GM21390 (cell line): ENCODE measurements around the gene KHK.

Experiments
- ATAC-seq: cut with Tn5 transposase; IDR thresholded peaks from one replicate; pipeline ENCODE4 v1.9.1; 2021; ENCODE audit not compliant: unreplicated experiment

Gene KHK

GRCh38 chr2:27086724-27087593 is at the start of gene KHK:
Gene KHK, plus strand, starts transcription at chr2:27086772. Its CDS starts 488 bp downstream, at chr2:27087260.
- ATAC-seq, result peak; percentile 9

- ATAC-seq, result no peak
Observed at GRCh38 chr2:27038012-27038411, 48.6 kb upstream of the KHK start.

DNA sequence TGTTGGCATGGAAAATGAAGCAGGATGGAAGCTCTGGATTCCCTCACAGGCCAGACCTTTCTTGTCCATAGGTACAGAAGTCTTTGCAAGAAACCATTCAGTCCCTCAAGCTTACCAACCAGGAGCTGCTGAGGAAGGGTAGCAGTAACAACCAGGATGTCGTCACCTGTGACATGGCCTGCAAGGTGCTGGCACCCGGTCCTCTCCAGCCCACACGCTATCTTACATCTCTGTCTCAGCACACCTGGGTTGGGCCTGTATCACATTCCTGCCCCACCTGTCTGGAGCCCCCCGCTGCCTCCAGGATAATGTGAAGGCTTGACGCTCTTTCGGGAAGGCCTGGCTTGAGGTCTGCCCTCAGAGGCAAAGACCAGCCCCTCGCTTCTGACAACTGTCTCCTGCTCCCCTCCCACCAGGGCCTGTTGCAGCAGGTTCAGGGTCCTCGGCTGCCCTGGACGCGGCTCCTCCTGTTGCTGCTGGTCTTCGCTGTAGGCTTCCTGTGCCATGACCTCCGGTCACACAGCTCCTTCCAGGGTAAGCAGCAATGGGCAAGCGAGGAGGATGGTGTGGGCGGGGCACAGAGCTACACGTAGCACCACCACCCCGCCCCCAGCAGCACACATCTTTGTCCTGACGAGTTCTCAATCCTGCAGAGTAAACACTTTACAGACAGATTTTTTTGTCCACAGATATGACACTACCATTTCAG is 47.8 kb upstream of the KHK start:
- no peak for ATAC-seq

DNA sequence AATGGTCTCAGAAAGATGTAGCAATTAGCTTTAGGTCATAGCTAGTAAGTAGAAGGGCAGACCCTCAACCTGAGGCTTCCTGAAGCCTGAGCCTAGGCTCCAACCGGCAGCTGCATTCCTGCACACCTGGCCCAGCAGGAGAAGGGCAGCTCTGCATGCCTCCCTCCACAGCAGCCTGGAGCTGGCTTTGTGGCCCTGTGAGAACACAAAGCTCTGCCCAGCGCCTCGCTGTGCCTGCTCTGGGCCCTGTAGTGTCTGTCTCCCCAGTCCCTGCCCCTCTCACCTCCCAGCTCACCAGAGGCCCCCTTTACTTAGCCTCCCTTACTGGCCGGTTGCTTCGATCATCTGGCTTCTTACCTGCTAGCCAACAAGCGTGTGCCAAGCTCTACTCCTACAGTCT is 47.1 kb upstream of the KHK start:
- no peak for ATAC-seq

DNA sequence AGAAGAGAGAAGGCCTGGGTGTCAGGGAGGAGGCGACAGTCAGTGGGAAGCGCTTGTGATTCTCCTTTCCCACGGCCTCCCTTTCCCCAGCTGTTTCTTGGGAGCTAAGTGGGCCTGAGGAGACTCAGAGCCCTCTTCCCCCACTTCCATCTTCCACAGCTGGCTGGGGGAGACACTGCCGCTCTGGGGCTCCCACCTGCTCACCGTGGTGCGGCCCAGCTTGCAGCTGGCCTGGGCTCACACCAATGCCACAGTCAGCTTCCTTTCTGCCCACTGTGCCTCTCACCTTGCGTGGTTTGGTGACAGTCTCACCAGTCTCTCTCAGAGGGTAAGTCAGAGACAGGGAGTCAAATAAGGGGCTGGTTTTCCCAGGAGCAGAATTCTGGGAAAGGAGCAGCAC is 46.7 kb upstream of the KHK start:
- no peak for ATAC-seq

GRCh38 chr2:27040282-27040681 is 46.3 kb upstream of the KHK start:
- no peak for ATAC-seq

DNA sequence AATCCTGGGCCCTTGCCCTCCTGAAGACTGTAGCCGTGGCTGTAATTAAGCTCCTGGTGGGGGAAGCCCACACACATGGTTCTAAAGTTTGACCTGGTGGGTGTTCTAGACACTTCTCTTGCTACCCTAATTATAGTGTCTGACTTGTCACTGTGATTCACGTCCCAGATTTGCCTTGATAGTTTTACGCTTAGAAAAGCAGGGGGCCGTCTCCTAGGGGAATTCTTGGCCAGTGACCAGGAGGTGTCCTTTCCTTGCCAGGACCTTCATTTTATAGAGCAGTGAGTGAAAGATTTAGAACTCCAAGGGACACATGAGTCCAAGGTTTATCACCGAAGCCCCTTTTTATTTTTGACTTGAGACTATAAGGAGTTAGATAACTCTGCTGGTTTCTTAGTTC is 44.8 kb upstream of the KHK start:
- peak; percentile 32 for ATAC-seq

DNA sequence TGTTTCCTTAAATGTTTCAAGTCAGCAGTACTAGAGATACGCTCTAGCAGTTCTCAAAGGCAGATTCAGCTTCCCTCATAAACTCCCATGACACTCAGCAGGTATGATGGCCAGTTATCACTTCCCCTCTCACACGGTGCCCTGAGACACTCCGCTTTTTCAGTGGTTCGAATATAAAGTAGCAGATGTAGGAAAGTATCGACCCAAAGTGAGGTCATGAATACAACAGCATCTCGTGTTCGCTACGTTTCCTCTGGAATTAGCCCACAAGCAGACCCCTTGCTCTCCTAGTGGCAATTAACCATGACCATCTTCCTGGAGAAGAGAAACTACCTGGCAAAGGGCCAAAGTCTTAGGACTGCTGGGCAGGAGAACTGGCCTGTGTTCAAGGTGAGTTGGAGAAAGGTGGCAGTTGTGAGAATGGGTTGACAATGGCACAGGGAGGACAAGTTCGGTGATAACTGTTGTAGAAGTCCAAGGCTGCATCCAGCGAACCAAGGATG is 44.4 kb upstream of the KHK start:
- ATAC-seq, result peak; percentile 76

DNA sequence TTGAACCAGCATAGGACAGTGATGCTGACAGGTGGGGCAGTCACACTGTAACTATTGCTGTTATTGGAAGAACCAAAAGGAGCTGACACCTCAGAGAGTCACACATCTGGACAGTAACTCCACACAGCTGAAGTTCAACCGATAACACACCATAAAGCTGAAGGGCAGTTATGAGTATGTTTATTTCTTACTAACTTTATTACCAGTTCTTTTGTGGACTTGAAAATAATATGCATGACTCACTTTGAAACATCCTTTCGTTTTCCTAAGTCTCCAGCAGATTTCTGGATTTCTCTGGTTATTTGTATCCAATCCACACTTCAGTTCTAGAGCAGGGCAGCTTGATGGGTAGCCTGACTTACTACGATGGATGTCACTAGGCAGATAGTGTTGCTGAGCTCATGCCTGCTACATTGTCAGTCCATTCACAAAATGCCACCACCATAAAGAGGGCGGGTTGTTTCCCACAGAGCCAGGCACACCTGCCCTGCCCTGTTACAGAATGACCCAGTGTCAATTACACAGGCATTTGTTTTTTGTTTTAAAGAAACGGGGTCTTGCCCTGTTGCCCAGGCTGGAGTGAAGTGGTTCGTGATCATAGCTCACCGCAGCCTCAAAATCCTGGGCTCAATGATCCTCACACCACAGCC is 43.5 kb upstream of the KHK start:
- ATAC-seq, result no peak

DNA sequence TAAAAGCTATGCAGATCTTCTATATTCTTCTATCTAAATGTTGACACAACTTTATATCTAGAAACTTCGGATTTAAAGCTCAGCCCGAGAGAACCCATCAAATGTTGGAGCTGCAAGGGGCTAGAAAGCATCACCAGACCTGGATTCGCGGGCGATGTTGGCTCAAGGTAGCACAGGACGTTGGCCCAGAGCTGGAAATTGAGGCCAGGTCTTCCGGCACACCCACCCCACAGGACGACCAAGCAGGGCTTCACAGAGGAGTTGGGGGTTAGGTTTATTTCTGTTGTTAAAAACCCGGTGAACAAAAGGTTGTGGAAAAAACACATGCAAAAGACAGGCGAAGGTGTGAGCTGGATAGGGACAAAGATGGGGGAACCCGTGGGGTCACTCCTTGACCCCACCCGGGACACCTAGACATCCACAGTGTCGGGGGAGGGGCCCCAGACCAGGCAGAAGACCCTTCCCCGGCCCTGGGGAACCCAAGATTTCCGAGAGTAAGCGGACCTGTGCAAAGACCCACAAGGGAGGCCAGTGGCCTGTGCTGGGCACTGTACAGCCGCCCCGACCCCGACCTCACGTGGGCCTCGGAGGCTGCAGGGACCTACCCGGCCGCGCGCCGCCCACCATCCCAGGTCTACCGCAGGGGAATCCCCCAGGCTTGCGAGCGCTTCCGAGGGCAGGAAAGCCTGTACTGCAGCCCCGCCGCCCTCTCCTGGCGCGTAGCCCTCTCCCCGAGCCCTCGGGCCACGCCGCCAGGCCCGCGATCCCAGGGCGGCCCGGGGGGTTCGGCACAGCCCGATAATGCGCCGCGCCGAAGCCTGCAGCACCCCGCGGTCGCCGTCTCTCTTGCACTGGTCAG is 36.9 kb upstream of the KHK start:
- peak; percentile 21 for ATAC-seq

DNA sequence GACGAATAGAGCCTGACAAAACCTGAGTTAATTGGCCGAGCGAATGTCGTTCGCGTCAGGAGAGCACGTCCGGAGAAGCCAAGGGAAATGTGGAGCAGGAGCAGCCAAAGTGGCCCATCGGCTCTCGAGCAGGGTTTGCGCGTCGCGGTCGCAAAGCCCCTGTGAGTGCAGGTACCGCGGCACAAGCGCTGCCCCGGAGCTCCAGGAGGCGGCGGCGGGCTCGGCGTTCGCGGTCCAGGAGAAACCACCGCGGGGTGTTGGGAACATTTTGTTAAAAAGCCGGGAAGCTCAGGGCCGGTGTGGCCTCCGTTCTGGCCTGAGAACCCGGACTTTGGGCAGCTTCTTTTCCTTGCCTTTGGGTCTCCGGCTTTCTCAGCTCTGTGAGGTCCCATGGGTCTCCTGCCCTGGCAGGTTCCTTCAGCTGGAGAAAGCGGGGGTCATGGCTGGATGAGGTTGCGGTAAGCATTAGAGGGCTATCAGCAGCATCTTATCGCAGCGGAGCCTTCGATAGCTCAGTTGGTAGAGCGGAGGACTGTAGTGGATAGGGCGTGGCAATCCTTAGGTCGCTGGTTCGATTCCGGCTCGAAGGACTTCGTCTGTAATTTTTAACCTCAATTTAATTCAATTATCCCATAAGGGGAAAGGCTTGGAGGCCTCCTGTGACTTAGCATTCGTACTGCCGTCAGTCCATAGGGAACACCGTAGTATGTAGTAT is 36.1 kb upstream of the KHK start:
- peak; percentile 48 for ATAC-seq

DNA sequence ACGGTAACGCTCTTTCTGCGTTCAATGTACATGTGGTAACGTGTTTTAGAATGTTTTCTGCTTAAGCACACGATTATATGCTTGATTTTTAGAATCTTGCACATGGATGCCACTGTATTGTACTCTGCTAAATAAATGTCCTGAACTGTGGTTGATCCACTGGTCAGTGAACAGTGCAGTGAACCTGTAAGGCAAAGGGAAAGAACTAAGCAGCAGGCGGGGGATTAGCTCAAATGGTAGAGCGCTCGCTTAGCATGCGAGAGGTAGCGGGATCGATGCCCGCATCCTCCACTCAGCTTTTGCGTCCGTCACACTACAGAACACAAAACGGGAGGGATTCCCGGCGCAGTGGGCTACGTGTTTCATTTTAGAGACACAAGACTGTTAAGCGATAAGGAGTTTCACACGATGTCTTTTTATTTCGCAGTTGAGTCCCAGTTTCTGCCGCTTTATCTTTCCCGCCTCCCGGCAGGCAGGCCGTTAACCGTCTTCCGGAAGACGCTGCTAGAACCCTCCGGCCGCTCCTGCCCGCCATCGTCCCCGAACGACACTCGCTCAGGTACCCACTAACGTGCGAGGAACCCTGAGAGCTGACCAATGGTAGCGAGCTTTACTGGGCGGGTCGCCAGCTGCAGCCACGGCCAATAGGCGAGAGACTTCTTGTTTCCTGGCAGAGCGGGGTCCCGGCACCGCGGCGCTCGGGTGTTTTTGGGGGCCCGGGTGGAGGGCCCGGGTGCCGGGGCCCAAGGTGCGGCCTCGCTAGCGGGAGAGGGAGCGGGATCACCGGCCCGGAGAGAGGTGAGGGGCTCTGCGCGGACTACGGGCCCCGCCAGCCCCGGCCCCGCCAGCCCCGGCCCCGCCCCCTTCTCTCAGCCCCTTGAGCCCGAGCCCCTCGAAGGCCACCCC is 35.3 kb upstream of the KHK start, which contains the start of gene AGBL5:
AGBL5 (plus strand) TSS at position 673 of the 906 bp plus-strand sequence. CDS start 1,291 bp downstream, outside the sequence.
- peak; percentile 71 for ATAC-seq

GRCh38 chr2:27051902-27052645 is 34.5 kb upstream of the KHK start:
- ATAC-seq, result no peak

GRCh38 chr2:27053321-27053720 is 33.3 kb upstream of the KHK start:
- no peak for ATAC-seq

DNA sequence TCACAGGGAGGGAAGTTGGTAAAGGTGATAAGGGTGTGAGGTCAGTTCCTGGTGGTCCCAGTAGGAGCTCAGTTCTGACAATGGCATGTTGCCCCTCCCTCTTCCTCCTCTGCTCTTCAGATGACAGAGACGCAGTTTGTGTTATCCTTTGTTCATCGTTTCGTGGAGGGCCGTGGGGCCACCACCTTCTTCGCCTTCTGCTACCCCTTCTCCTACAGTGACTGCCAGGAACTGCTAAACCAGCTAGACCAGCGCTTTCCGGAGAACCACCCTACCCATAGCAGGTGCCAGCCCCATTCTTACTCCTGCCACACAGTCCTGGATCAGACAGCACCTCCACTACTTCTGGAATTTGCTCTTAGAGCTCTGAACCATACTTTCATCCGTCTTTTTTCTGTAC is 32.8 kb upstream of the KHK start:
- ATAC-seq, result no peak

DNA sequence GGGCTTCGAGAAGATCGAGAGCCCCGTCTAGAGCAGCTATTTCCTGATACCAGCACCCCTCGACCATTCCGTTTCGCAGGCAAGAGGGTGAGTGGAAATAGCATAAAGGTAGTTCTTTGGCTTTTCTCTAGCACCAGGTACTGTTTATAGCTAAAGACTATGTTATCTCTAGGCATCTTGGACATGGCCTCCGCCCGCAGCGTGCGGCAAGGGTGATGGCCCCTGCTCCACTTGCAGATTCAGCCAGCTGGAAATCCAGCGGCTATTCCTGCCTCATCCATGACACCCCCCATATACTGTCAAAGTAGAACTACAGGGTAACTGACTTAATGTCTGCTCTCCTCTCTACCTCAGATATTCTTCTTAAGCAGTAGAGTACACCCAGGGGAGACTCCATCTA is 31.9 kb upstream of the KHK start:
- ATAC-seq, result no peak

DNA sequence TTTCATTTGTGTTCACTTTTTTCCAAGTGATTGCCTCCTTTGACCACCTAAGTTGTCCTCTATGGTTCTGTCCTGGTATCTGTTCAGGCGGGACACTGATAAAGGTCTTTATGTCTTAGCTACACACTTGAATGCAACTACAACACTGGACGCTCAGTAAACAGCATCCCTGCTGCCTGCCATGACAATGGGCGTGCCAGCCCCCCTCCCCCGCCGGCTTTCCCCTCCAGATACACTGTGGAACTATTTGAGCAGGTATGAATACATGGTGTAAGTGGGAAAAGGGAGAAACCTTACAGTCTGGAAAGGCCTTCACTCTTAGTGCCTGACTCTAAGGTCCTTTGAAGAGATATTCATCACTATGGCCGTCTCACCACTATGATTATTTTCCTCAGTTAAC is 29.4 kb upstream of the KHK start:
- no peak for ATAC-seq

GRCh38 chr2:27058210-27058609 is 28.4 kb upstream of the KHK start:
- no peak for ATAC-seq
